Neutrophil (primary cell): ENCODE data around the gene SDHA.

Source experiments
- H3K27ac ChIP-seq: fragments of 200-600 bp; sonication (generic); 2 replicates; pipeline ENCODE4 v1.5.1; 2016; ENCODE audit warnings: mild to moderate bottlenecking, moderate library complexity
- H3K27me3 ChIP-seq: fragments of 200-600 bp; sonication (generic); 2 replicates; pipeline ENCODE4 v1.6.0; 2016; ENCODE audit warnings: mild to moderate bottlenecking
- H3K36me3 ChIP-seq: fragments of 200-600 bp; sonication (generic); 2 replicates; pipeline ENCODE4 v1.5.1; 2017
- H3K4me1 ChIP-seq, 2 experiments: fragments of 200-600 bp in 1 of 2; sonication (generic) in 1 of 2; 1 replicate in 1 of 2; 2 replicates in 1 of 2; pipeline versions ENCODE4 v1.5.1 to v1.6.1; 2013 to 2016; ENCODE audit warnings: low read depth in 1 of 2, low read length in 1 of 2, mild to moderate bottlenecking in 1 of 2, moderate library complexity in 1 of 2; ENCODE audit not compliant: control insufficient read depth in 1 of 2, insufficient read depth in 1 of 2
- H3K4me3 ChIP-seq, 2 experiments: fragments of 200-600 bp in 1 of 2; sonication (generic) in 1 of 2; 1 replicate in 1 of 2; 2 replicates in 1 of 2; pipeline ENCODE4 v1.5.1; 2013 to 2016; ENCODE audit warnings: low read depth in 1 of 2, low read length in 1 of 2, mild to moderate bottlenecking in 1 of 2, moderate library complexity in 1 of 2
- H3K9me3 ChIP-seq: fragments of 200-600 bp; sonication (generic); 2 replicates; pipeline ENCODE4 v1.5.1; 2016
- TF ChIP-seq, protein P1 (sequence below): fragments of 200-600 bp; sonication (generic); IDR thresholded peaks from 2 replicates; pipeline ENCODE4 v1.5.1; 2016; ENCODE audit warnings: antibody characterized with exemption

The SDHA gene

DNA sequence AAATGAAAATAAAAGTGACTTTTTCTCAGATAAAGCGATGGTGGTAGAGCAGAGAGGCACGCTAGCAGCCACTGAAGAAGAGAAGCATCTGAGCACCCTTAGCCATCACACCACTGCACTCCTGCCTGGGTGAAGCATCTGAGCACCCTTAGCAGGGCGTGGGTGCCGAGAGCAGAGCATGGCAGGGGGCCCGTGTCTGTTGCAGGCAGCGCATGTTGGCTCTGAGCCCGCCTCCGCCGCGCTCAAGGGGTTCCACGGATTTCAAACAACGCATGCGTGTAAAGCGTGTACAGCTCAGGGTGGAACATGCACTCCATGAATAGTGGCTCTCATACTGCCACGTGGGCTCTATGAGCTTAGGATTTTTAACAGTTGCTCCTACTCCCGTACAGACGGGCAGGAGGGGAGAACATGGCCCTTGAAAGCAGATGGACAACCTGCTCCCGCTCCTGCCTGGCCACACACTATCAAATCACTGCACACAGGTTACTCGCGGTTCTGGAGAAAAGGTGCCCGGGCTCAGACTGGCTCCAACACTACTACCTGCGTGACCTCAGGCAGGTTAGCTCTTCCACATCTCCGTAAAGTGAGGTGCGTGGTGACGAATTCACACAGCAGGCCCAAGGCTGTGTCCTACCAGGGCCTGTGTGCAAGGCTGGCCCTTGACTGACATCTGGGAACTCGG, 14.7 kb upstream of the SDHA start:
- no peak overlapping the region for H3K27ac ChIP-seq
- no peaks in the 10 kb centered on the region for H3K4me1 ChIP-seq
- TF ChIP-seq, protein P1, sequence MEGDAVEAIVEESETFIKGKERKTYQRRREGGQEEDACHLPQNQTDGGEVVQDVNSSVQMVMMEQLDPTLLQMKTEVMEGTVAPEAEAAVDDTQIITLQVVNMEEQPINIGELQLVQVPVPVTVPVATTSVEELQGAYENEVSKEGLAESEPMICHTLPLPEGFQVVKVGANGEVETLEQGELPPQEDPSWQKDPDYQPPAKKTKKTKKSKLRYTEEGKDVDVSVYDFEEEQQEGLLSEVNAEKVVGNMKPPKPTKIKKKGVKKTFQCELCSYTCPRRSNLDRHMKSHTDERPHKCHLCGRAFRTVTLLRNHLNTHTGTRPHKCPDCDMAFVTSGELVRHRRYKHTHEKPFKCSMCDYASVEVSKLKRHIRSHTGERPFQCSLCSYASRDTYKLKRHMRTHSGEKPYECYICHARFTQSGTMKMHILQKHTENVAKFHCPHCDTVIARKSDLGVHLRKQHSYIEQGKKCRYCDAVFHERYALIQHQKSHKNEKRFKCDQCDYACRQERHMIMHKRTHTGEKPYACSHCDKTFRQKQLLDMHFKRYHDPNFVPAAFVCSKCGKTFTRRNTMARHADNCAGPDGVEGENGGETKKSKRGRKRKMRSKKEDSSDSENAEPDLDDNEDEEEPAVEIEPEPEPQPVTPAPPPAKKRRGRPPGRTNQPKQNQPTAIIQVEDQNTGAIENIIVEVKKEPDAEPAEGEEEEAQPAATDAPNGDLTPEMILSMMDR: no peak
- H3K9me3 ChIP-seq: no peaks in the 10 kb centered on the region
- no peaks in the 10 kb centered on the region for H3K27me3 ChIP-seq
- peaks cover 32% of the 10 kb centered on the region for H3K36me3 ChIP-seq
- H3K4me3 ChIP-seq: no peak overlapping the region

DNA sequence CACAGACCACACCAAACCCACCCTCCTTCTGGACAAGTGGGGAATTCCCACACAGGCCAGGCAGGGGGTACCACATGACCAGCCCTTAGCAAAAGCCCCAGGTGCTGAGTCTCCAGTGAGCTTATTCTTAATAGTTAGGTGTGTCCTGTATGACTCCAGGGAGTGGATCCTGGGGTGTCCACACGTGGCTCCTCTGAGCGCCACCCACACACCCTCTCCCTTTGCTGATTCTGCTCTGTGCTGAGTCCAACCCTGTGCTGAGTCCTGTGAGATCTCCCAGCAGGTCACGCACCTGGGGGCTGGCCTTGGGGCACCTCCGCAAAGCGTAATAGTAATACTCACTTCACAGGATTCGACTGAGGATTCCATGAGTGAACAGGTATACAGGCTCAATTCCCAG, 14.1 kb upstream of the SDHA start:
- TF ChIP-seq, protein P1: no peak
- Histone ChIP-seq H3K27me3 (no peaks in the 10 kb centered on the region), H3K36me3 (peaks cover 32% of the 10 kb centered on the region), H3K9me3 (no peaks in the 10 kb centered on the region), H3K4me1 (no peaks in the 10 kb centered on the region), H3K27ac (no peak overlapping the region), H3K4me3 (no peak overlapping the region)

DNA sequence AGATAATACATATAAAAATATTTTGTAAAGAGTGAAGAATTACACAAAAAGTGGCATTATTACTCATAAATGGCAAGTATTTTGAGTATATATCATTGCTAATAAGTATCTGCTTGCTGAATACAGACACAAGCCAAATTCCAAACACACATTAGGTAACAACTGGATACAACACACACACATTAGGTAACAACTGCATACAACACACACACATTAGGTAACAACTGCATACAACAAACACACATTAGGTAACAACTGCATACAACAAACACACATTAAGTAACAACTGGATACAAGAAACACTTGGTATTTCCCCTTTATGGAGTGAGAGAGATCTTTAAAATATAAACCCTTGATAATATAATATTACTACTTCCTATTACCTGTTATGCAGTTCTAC, 13.7 kb upstream of the SDHA start:
- Histone ChIP-seq H3K27me3 (no peaks in the 10 kb centered on the region), H3K9me3 (no peaks in the 10 kb centered on the region), H3K4me3 (no peak overlapping the region), H3K27ac (no peak overlapping the region), H3K4me1 (no peaks in the 10 kb centered on the region), H3K36me3 (peaks cover 32% of the 10 kb centered on the region)
- TF ChIP-seq, protein P1: no peak

DNA sequence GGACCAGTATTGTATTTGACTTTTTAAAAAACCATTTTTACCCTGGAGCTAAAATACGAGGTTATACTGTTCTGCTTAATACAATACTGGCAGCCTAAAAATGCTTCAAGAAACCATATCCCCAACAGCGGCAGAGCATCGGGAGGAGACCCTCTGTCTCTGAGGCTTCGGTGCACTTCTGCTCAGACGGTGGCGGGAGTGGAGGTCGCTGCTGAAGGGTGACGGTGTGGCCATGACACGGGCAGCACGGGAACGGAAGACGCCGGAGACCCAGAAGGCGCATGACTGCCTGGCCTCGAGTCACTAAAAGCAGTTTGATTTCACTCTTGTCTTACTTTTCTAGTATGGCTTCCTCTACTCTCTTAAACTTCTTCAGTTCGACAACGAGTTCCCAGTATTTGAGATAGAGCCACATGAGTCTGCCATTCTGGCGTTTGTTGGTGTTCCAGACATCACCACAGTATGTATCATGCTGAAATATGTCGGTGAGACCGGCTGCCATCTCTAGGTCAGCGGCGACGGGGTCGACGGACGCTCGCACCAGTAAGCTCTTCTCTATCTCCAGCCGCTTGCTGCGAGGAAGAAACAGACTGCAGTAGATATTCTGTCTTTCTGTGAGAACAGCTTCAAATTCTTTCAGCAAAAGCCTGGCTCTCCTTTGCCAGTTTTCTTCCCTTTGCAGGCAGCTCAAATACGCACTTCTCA, 13.0 kb upstream of the SDHA start:
- Histone ChIP-seq H3K27ac (no peak overlapping the region), H3K36me3 (peaks cover 32% of the 10 kb centered on the region)

DNA sequence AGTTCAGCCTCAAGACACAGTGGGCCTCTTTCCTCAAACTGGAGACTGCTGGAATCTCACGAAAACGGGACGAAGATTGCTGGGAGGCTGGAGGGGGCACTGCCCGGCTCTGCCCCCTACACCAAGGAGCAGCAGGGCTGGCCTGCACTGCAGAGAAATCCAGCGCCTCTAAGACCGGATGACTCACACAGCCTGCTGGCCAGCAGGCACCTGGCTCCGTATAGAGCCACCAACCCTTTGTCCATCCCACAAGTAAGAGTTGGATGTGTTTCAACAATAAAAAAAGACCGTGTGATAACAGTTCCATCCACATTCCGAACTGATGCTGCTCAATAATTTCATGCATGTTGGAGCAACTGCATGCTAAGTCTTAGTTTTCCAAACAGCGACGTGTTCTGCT, 11.7 kb upstream of the SDHA start:
- no peaks in the 10 kb centered on the region for H3K4me1 ChIP-seq
- H3K36me3 ChIP-seq: peaks cover 32% of the 10 kb centered on the region
- H3K9me3 ChIP-seq: no peaks in the 10 kb centered on the region
- TF ChIP-seq, protein P1: no peak
- H3K27ac ChIP-seq: no peak overlapping the region
- H3K4me3 ChIP-seq: no peak overlapping the region
- H3K27me3 ChIP-seq: no peaks in the 10 kb centered on the region

More for the DNA sequence above, 13.0 kb upstream of the SDHA start:
- no peak overlapping the region for H3K4me3 ChIP-seq
- no peaks in the 10 kb centered on the region for H3K4me1 ChIP-seq
- H3K9me3 ChIP-seq: no peaks in the 10 kb centered on the region
- TF ChIP-seq, protein P1: no peak
- H3K27me3 ChIP-seq: no peaks in the 10 kb centered on the region
